Activated gamma-delta T cell (primary cell): ENCODE results near the gene CPEB1.
"Not testable (repeated sequence)": the region's sequence is repeated elsewhere in the genome, so short reads cannot be mapped to it uniquely, and the experiment has no call there.

Experiments used
- DNase-seq: peaks from one replicate; lab custom pipeline; 2025; lab: John Stamatoyannopoulos, UW

CPEB1 gene

DNA sequence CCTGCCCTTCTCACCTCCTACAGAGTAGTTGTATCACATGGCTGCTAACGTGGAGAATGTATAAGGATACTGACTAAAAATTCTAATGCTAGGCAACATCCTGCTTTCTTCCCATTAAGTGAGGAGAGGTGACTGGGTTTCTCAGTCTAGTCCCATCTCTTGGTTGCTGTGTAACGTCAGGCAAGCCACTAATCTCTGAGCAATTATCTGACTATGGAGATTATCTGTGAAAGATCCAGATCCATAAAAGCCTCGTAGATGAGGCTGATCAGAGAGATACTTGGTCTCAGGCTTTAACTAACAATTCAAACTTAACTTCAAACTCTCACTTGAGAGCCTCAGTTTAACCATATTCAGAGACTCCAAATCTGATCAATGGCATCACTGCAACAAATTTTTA is 102.2 kb downstream of the CPEB1 start:
- no peak for DNase-seq

DNA sequence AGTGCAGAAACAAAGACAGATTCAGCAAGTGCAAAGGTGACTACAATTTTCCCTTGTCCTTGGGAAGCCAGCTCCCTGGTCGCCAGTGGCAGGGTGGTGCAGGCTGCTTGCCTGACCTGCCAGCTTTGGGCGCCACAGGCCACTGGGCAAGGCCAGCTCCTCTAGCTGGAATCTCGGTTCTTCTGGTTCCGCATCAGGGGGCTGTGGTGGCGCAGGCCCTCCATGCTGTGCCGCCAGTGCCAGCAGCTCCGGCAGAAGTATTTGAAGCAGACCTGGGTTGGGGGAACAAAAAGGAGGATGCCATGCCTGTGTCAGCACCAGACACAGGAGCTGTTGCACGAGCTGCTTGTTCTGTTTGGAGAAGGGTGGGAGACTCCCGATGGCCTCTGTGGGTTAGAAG is 102.7 kb downstream of the CPEB1 start:
- no peak for DNase-seq

DNA sequence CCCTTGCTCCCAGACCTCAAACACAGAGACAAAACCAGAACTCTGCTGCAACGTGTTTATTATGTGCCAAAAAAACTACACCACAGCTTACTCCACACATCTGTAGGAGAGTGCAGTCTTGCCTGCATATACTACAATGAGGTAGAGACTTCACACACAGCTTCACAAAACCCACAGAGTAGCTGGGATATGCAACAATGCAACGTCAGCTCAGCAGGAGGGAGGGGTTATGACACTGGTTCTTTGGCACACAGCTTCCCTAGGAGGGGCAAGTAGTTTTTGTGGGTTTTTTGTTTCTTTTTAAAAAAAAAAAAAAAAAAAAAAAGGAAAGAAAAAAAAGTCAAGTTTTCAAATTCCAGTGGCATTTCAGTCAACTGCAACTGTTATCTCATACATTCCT is 104.0 kb downstream of the CPEB1 start:
- no peak for DNase-seq

DNA sequence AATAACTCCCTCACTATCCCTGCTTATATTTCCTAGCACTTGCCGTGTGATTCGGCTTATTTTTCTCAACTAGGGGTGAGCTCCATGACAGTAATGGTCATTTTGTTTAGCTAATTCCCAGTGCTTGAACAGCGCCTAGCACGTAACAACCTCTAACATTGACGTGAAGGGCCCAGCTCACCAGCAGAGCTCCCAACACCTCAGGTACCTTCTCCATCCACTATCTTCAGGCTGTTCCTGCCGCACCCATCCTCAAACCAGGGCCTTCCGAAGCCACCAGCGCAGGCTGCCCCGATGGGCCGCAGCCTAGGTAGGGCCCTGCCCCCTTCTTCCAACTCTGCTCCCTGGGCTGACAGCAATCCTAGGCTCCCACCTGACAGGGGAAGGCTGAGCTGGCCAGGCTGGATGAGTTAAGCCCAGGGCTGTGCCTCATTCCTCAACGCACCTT is 106.2 kb downstream of the CPEB1 start:
- DNase-seq = no peak

DNA sequence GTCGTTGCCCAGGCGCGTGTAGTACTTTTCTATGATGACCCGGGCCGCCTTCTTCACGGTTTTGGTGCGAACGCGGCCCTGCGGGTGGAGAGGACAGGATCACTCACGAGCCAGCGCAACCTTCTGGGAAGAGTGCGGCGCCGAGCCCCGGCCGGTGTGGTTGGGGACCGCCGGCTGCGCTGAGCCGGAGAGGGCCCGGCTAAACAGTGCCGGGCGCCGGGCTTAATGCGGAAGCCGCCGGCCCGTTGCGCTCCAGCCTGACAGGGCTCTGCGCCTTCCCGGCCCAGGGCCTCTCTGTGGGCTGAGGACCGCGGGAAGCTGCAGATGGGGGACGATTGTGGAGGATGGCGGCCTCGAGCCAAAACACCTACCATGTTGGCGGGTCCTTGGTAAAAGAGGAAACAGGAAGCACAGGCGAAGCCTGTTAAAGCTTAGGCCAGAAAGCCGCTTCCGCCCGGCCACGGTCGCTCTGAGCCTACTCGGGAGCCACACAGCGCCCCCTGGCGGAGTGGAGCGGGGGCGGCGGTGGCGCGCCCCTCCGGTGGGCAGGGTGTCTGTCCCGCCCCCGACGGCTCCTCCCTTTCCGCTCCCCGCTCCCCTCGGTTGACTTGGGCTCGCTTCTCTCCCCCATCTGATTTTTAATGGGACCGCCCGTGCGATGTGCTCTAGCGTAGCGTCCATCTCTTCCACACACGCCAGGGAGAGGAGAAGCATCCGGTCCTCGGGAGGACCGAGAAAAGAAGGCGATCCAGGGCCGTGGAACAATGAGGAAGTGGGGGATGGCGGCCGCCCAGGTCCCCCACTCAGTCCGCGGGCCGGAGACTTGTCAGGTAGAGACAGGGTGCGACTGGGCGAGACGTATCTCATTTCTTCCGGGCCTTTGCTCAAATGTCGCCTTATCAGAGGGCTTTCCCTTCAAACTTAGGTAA is 106.8 kb downstream of the CPEB1 start, which contains the start of gene RPS17:
Gene RPS17, minus strand, starts transcription at position 403 of the 929 bp plus-strand sequence. Its CDS starts 29 bp downstream, at position 374.
- DNase-seq = no peak

DNA sequence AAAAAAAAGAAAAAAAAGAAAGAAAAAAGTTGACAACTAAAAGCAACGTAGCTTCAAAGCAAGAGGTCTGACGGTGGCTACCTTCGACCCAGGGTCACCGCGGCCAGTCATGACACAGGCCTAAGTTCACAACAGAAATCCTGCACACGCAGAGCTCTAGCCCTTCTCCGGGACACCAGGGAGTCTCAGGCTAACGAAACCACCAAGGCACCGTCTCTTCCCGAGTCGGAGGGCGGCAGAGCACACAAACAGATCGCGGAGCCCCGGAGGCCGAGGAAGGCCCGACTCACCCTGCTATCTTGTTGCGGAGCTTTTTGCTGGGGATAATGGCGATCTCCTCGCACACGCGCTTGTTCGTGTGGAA is 107.5 kb downstream of the CPEB1 start:
- no peak for DNase-seq

DNA sequence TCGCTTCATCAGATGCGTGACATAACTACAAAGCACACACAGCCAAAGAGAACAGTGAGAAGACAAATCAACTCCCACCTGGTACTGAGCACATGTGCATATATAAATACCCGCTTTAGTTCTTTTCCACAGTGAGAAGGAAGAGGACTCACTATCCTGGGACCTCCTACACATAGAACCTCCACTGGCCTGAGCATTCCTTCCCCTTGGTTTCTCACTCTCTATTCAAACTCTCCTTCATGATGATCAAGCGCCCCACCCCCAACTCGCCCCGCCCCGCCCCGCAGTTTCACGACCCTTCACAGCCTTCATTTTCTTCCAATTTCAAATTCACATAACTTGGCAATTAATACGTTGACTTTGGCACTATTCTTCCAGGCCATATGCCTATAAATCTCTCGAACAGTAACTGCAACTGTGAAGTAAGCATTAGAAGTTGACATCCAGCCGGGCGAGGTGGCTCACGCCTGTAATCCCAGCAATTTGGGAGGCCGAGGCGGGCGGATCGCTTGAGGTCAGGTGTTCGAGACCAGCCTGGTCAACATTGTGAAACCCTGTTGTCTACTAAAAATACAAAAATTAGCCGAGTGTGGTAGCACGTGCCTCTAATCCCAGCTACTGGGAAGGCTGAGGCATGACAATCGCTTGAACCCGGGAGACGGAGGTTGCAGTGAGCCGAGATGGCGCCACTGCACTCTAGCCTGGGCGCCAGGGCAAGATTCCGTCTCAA is 108.0 kb downstream of the CPEB1 start:
- DNase-seq = no peak

DNA sequence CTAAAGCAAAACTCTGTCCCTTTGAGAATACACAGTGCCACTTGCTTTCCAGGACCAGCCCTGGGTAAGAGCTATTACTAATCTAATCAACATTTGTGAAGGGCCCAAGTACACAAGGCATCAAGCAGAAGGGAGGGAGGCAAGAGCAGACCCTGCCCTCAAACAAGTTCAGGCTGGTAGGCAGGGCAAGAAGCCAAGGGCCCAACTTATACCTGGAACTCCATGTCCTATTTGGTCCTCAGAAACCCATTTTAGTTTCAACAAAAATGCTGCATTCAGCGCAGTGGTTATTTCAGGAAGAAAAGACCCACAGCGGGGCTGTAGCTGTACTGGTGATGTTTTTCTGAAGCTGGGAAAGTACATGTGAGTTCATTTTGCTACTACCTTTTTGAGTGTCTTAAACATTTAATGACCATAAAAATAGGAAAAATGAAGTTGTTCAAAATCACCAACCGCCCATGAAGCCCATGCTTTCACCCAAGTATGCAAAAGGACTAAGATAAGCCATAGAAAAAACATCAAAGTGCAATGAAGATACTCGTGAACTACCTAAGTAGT is 109.7 kb downstream of the CPEB1 start:
- no peak for DNase-seq

DNA sequence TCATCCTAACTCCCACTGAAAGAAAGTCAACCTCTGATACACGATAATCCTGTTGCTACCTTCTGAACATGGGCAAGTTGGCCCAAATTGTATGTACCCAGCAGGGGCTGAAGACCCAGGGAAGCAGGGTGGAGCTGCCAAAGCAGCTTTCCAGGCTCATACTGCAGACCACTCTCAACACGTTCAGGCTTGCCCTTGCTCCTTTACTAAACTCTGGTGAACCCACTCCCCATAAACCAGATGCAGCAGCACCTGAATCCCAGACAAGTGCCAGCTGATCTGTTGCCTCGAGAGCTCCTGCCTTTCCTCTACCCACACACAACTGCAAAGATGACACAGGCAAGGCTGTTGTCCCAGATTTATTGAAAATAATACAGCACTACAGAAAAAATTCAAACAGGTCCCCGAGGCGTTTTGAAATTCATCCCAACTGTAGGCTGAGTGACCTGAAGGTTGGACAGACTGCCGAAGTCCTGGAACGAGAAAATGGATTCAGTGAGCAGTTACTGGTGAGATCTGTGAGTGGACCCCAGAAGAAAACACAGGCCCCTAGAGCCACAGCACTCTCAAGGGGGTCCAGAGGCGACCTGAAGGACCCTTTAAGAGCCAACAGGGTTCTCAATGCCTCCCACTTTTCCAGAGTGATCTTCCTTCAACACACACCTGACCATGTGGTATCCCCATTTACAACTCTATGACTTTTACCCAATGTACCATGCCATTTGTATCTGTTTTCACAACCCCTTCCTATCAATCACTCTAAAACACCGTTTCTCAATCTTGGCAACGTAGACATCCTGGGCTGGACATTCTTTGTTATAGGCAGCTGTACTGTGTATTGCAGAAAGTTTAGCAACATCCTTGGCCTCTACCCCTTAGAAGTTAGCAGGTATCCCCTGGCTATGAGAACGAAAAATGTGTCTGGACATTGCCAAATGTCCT is 110.5 kb downstream of the CPEB1 start:
- DNase-seq = no peak

DNA sequence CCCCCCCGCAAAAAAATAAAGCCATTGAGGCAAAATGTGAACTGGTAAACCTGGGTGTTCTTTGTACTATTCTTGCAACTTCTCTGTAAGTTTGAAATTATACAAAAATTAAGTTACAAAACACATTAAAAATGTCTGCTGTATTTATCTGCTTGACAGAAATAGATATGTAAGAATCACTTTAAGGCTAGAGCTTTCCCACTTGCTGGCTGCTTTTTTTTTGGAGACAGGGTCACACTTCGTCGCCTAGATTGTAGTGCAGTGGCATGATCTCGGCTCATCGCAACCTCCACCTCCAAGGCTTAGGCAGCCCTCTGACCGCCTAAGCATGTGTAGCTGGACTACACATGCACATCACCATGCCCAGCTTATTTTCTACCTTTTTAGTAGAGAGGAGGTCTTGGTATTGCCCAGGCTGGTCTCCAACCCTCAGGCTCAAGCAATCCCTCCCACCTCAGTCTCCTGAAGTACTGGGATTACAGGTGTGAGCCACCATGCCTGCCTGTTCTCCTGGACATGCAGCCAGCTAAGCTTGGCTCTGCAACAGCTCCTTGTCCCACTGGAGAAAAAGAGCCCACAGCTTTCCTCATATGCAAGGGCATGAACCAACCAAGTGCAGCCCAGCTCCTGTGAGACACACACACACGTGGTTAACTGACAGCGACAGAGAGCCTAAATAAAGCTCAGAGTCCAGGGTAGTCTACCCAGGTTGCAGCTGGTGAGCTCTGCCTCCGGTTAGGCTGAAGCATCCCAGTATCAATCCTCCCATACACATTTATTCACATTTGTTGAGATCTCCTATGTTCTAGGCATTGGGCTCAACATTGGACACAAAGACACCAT is 111.4 kb downstream of the CPEB1 start:
- no peak for DNase-seq

DNA sequence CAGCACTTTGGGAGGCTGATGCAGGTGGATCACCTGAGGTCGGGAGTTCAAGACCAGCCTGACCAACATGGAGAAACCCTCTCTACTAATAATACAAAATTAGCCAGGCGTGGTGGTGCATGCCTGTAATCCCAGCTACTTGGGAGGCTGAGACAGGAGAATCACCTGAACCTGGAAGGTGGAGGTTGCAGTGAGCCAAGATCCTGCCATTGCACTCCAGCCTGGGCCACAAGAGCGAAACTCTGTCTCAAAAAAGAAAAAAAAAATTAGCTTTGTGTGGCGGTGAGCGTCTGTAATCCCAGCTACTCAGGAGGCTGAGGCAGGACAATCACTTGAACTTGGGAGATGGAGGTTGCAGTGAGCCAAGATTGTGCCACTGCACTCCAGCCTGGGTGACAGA is 112.0 kb downstream of the CPEB1 start:
- not testable (repeated sequence) for DNase-seq

DNA sequence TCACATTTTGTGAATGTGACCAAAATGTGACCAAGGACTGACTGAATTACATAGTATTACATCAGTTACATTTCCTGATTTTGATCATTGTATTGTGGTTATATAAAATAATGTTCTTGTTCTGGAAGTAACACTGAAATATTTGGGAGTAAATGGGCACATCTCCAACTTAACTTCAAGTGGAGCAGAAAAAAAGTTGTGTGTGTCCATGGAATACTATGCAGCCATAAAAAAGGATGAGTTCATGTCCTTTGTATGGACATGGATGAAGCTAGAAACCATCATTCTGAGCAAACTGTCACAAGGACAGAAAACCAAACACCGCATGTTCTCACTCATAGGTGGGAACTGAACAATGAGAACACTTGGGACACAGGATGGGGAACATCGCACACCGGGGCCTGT is 112.7 kb downstream of the CPEB1 start:
- not testable (repeated sequence) for DNase-seq

DNA sequence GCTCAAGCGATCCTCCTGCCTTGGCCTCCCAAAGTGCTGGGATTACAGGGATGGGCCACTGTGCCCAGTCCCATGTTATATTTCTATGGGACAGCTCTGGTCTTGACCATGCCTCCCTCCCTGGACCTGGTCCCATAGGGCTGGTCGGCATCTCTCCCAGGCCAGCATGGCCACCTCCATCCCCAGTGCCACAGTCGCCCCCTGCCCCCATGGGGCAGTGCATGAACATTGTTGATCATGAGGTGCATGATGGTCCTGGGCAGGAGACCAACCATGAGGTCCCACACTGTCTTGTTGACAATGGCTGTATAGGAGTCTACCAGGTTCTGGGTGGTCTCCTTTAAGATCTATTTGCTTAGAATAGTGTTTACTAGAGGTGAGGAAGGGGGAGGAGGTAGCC is 113.4 kb downstream of the CPEB1 start:
- no peak for DNase-seq

DNA sequence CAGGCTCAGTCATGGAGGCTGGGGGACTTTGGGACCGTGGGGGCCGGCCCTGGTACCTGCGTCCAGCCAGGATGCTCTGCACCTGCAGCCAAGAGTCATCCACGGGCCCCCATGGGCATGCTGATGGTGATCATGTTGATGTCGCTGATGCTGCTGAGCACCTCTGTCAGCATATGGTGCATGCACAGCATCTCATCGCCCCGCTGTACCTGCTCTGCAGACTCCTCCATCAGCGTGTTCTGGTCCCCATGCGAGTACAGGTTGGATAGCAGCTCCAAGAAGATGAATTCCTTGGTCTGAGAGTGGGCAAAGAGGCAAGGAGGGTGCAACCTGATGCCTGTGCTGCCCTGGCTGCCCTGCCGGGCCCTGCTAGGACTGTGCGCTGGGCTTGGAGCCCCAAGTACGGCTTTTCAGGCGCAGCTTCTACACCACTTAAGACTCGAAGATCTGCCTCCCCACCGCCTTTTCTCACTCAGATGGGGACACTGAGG is 114.1 kb downstream of the CPEB1 start:
- DNase-seq = no peak

DNA sequence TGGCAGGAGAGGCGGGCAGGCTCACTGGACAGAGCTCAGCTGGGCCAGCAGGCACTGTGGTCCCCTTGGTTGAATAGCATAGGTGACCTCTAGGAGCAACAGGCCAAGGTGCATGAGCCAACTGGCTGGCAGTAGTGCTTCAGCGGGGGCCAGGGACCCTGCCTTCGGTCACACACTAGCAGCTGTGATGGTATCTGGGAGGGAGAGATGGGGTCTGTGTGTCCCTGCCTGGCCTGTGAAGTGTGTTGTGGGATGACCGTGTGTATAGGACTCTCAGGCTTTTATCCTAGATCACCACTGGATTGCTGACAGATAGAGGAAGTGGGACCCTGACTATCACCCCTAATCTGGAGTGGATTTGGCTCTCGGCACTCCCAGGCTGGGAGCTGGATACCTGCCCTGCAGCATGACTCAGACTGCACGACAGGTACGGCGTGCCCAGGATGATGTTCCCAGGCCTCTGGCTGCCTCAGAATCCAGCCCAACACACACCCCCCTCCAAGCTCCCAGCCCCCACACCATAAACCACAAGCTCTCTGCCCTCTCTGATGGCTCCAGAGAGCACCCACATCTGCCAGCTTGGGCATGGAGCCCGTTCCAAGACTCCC is 114.7 kb downstream of the CPEB1 start:
- DNase-seq = no peak

DNA sequence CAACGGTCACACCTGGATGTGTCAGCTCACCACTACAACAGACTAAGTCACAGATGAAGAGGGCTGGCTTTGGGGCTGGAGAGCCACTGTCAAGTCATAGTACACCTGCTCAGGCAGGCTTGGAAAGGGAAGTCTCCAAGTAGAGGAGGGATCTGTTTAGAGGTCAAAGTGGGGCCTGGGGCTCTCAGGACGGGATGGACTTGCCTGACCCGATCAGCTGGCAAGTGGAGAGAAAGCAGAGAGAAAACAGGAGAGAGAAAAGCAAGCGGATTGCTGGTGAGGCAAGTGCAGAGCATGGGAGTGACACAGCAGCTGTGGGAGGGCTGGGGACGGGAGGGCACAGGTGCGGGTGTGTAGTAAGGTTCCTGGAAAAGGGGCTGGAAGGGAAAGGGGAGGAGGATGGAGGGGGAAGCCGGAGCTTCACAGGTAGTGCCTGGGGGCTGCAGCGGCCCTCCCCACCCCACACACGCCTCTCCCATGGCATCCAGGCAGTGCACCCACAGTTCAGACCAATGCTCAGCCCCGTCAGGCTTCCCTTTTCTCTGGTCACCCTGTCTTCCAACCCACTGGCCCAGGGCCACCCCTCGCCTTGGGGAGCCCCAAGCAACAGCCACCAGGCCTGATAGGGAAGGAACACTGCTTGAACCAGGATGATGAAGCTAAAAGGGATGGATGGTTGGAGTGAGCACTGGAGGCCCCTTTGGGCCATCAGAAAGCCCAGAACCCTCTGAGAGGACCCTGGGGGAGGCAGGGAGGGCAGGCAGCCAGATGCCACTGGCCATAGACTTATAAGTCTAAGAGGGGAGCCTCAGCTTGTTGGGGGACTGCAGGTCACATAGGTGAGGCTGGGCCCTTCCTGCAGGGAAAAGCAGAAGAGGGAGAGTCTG is 115.4 kb downstream of the CPEB1 start:
- DNase-seq = no peak

DNA sequence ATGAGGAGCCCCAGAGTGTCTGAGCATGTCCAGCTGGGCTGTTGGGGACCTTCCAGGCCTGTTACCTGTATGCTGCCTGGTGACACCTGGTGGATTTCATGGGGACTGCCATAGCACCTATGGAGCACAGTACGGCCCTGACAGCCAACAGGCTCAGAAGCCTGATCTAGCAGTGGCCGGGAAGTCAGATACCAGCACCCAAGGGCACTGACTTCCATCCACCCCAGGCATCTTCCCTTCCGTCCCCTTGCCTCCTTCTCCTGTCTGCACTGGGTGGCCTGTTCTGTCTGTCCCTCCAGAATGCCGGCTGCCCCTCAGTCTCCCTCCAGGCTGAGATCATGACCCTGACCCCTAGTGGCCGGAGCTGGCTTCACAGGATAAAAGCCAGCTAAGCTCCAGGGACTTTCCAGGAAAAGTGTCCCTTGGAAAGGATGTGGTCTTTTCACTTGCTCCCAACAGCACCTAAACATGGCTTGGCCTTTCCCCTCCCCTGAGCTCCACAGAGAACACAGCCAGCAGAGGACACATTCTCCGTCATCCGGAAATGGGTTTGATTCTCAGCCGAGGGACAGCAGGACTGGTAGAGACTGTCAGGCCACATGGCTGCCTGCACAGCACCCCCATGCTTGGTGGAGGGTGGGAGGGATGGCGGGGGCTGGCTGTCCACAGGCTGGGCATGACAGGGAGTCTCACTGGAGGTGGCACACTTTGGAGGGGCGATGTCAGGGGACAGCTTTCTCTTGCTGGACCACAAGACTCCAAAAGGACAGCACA is 116.4 kb downstream of the CPEB1 start:
- no peak for DNase-seq

DNA sequence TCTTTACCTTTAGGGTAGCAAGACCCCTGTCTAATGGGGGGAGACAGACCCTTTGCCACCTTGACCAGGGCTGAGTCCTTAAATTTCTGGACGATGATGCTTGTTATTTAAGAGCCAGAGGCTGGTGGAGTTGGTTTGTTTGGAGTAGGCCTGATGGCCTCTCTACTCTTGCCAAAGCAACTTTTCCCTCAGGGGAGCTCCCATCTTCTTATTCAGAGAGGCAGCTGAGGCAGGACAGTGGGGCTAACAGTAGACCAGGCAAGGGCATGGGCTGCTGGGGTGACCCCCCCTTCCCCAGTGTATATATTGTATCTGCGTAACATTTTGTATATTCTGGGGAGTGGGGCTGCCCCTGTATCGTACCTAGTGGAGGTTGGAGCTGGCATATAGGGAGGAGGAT is 117.2 kb downstream of the CPEB1 start:
- DNase-seq = no peak
